Right atrium auricular region (tissue), 2 donors: ENCODE data around the gene UNCX. TPM values are rescaled to one million over a fixed set of nuclear protein-coding genes. Genes with fewer than 3 reads are reported as not detected.

Experiments used
- DNase-seq: peaks from one replicate; pipeline ENCODE4 v3.0.0-alpha.2; 2019; ENCODE audit warnings: low spot score
- H3K27ac ChIP-seq, 2 donors: fragments of 200-600 bp; sonication (generic); 1 replicate in 1 of 2; 2 replicates in 1 of 2; pipeline ENCODE4 v1.5.1; 2016 to 2019
- H3K27me3 ChIP-seq, 2 donors: fragments of 200-600 bp; sonication (generic); one replicate each; pipeline versions ENCODE4 v1.5.1 to v1.6.0; 2017 to 2019
- H3K36me3 ChIP-seq: fragments of 200-600 bp; sonication (generic); one replicate; pipeline ENCODE4 v1.5.1; 2016
- H3K4me1 ChIP-seq, 2 donors: fragments of 200-600 bp; sonication (generic); one replicate each; pipeline versions ENCODE4 v1.5.1 to v1.6.0; 2017 to 2019
- H3K4me3 ChIP-seq, 2 donors: fragments of 200-600 bp; sonication (generic); 1 replicate in 1 of 2; 2 replicates in 1 of 2; pipeline ENCODE4 v1.5.1; 2017 to 2019; ENCODE audit warnings: mild to moderate bottlenecking in 1 of 2, moderate library complexity in 1 of 2
- H3K9me3 ChIP-seq, 2 donors: fragments of 200-600 bp; sonication (generic); one replicate each; pipeline ENCODE4 v1.5.1; 2019
- total RNA-seq, 2 donors: library from RNA; depleted of rRNA; stranded (reverse); fragments of >200 nt; gene quantifications; one replicate each; pipeline ENCODE4 v1.1.0, GENCODE V29; 2016
- TF ChIP-seq, protein P1 (sequence below), 2 donors: fragments of 200-600 bp; sonication (generic); IDR thresholded peaks; one replicate each; pipeline ENCODE4 v1.5.1; 2019; ENCODE audit warnings: antibody characterized with exemption in 2 of 2

Gene UNCX
- total RNA-seq: not detected

DNA sequence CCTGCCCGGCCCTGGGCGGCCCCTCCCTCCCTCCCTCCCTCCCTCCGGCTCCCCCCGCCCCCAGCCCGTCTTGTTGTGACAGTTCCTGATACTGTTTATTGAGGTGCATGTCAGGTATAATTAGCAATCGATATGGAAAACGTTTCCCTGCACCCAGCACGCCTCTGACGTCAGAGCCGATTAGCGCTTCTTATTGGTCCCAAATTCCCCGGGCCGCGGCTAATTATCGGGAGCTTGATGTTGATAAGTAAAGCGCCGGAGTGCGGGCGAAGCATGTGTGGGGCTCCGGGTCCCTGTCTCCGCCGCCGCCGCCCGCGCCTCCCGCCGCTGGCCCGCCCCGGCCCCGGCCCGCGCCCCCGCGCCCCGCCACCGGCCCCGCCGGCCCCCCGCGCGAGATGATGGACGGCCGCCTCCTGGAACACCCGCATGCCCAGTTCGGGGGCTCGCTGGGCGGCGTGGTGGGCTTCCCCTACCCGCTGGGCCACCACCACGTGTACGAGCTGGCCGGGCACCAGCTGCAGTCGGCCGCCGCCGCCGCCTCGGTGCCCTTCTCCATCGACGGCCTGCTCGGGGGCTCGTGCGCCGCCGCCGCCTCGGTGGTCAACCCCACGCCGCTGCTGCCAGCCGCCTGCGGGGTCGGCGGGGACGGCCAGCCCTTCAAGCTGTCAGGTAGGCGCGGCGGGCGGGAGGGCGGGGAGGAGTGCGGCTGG is at the start of gene UNCX:
Gene UNCX (plus strand): TSS at position 250 of the 710 bp plus-strand sequence. CDS start 146 bp downstream, at position 396.
- TF ChIP-seq, protein P1, sequence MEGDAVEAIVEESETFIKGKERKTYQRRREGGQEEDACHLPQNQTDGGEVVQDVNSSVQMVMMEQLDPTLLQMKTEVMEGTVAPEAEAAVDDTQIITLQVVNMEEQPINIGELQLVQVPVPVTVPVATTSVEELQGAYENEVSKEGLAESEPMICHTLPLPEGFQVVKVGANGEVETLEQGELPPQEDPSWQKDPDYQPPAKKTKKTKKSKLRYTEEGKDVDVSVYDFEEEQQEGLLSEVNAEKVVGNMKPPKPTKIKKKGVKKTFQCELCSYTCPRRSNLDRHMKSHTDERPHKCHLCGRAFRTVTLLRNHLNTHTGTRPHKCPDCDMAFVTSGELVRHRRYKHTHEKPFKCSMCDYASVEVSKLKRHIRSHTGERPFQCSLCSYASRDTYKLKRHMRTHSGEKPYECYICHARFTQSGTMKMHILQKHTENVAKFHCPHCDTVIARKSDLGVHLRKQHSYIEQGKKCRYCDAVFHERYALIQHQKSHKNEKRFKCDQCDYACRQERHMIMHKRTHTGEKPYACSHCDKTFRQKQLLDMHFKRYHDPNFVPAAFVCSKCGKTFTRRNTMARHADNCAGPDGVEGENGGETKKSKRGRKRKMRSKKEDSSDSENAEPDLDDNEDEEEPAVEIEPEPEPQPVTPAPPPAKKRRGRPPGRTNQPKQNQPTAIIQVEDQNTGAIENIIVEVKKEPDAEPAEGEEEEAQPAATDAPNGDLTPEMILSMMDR (IDR thresholded peaks at IDR 0.05): no peak
- Histone ChIP-seq H3K27ac (no peak within 1 kb of the TSS), H3K27me3 (peaks cover 50 to 83% of the 10 kb centered on the region in 2 donors), H3K4me1 (peaks cover 0 to 20% of the 10 kb centered on the region in 2 donors), H3K9me3 (no peaks in the 10 kb centered on the region), H3K36me3 (no peaks in the 10 kb centered on the region), H3K4me3 (no peak within 1 kb of the TSS)
- no peak for DNase-seq

DNA sequence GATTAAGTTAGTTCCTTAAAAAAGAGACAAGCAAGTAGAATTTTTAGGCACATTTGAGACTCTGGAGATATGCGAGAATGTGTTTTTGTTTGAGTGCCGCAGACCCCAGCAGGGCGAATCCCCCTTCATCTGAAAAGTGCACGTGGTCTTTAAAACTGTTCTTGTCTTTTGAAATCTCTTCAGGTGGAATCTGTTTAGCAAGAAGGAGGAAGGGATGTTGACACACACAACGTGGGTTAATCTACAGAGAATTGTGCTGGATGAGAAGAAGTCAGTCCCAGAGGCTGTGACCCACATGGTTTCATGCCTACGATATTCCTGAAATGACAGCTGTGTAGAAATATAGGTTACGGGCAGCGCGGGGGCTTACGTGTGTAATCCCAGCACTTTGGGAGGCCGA is 45.5 kb upstream of the UNCX start:
- H3K4me3 ChIP-seq: no peak overlapping the region
- no peaks in the 10 kb centered on the region for H3K27me3 ChIP-seq
- DNase-seq: no peak
- H3K9me3 ChIP-seq: no peaks in the 10 kb centered on the region
- TF ChIP-seq, protein P1 (IDR thresholded peaks at IDR 0.05): no peak
- H3K4me1 ChIP-seq: no peaks in the 10 kb centered on the region
- no peaks in the 10 kb centered on the region for H3K36me3 ChIP-seq
- H3K27ac ChIP-seq: no peak overlapping the region

DNA sequence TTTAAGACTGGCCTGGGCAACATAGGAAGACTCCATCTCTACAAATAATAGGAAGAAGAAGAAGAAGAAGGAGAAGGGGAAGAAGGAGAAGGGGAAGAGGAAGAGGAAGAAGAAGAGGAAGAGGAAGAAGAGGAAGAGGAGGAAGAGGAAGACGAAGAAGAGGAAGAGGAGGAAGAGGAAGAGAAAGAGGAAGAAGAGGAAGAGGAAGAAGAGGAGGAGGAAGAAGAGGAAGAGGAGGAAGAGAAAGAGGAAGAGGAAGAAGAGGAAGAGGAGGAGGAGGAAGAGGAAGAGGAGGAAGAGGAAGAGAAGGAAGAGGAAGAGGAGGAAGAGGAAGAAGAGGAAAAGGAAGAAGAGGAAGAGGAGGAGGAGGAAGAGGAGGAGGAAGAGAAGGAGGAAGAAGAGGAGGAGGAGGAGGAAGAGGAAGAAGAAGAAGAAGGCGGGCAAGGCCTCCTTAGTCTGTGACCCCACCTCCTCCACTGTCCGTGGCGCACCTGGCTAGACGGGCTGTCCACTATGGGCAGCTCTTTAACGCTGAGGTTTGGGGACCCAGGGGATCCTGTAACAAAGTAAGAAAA is 43.9 kb upstream of the UNCX start:
- TF ChIP-seq, protein P1 (IDR thresholded peaks at IDR 0.05): no peak
- no peak for DNase-seq
- no peak overlapping the region for H3K27ac ChIP-seq
- H3K4me3 ChIP-seq: no peak overlapping the region
- no peaks in the 10 kb centered on the region for H3K36me3 ChIP-seq
- H3K4me1 ChIP-seq: no peaks in the 10 kb centered on the region
- H3K9me3 ChIP-seq: no peaks in the 10 kb centered on the region
- H3K27me3 ChIP-seq: no peaks in the 10 kb centered on the region

DNA sequence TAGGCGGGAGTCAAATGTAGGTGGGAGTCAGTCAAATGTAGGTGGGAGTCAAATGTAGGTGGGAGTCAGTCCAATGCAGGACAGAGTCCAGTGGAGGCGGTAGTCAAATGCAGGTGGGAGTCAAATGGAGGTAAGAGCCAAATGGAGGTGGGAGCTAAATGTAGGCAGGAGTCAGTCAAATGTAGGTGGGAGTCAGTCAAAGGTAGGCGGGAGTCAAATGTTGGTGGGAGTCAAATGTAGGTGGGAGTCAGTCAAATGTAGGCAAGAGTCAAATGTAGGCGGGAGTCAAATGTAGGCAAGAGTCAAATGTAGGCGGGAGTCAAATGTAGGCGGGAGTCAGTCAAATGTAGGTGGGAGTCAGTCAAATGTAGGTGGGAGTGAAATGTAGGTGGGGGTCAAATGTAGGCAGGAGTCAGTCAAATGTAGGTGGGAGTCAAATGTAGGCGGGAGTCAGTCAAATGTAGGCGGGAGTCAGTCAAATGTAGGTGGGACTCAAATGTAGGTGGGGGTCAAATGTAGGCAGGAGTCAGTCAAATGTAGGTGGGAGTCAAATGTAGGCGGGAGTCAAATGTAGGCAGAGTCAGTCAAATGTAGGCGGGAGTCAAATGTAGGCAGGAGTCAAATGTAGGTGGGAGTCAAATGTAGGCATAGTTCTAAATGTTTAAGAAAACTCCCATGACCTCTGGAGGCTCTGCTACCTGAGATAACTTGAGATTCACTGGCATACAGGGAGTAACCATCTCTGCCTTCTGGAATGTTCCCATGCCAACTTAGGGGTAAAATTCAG is 42.5 kb upstream of the UNCX start:
- H3K4me3 ChIP-seq: no peak overlapping the region
- no peaks in the 10 kb centered on the region for H3K9me3 ChIP-seq
- H3K27ac ChIP-seq: no peak overlapping the region
- DNase-seq: no peak
- no peaks in the 10 kb centered on the region for H3K4me1 ChIP-seq
- no peaks in the 10 kb centered on the region for H3K36me3 ChIP-seq
- no peaks in the 10 kb centered on the region for H3K27me3 ChIP-seq
- TF ChIP-seq, protein P1 (IDR thresholded peaks at IDR 0.05): no peak

DNA sequence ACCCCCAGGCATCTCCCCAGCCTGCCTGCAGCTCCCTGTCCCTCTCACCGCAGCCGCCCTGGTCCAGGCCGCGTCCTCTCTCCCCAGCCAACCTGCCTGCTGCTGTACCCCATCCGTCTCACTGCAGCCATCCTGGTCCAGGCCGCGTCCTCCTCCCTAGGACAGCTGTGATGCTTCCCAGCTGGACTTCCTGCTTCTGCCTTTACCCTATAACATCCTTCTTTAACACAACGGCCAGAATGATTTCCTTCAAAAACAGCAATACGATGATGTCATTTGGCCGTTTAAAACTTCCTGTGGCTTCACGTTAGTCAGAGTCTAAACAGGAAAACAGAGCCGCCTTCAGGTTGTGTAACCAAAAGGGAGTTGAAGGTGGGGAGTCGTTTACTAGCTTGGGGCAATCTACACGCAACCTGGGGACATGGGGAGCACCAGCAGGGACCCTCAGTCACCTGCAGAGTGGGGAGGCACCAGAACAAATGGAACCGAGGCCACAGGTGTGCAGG is 40.4 kb upstream of the UNCX start:
- Histone ChIP-seq H3K36me3 (no peaks in the 10 kb centered on the region), H3K4me1 (no peaks in the 10 kb centered on the region), H3K27ac (no peak overlapping the region), H3K4me3 (no peak overlapping the region), H3K27me3 (no peaks in the 10 kb centered on the region), H3K9me3 (no peaks in the 10 kb centered on the region)
- no peak for DNase-seq
- TF ChIP-seq, protein P1 (IDR thresholded peaks at IDR 0.05): no peak
